ENCODE measurements around the gene CCNDBP1. TPM values are rescaled to one million over a fixed set of nuclear protein-coding genes. Genes with fewer than 3 reads are reported as not detected.
A peak's percentile ranks its signal among the peaks of the same experiment; 100 is the strongest.

CCNDBP1 gene
- total and polyA plus RNA-seq, 2 experiments from 2014 or later = 23.9 to 33.5 TPM

GRCh38 chr15:43212951-43213350 is 27.7 kb downstream of the CCNDBP1 start:
- ATAC-seq = no peak
- Histone ChIP-seq H3K4me2 (no peak overlapping the region), H3K4me1 (ENCODE audit: insufficient read depth) (no peaks in the 10 kb centered on the region), H3K27ac (ENCODE audit: low read depth) (no peak overlapping the region), H2AFZ (no peak overlapping the region), H3K36me3 (ENCODE audit: insufficient read depth) (no peaks in the 10 kb centered on the region), H4K20me1 (replicated peaks; ENCODE audit: insufficient read depth) (no peaks in the 10 kb centered on the region), H3K4me3 (no peak overlapping the region), H3K27me3 (ENCODE audit: insufficient read depth) (no peaks in the 10 kb centered on the region), H3K79me2 (replicated peaks; ENCODE audit: insufficient read depth) (no peaks in the 10 kb centered on the region), H3K9me2 (ENCODE audit: insufficient read depth) (no peaks in the 10 kb centered on the region), H3F3A (replicated peaks; ENCODE audit: low read depth) (no peaks in the 10 kb centered on the region)
- H3K36me3 Mint-ChIP-seq (ENCODE audit: low read depth) = no peaks in the 10 kb centered on the region
- H3K9me3 Mint-ChIP-seq = no peaks in the 10 kb centered on the region
- TF ChIP-seq ZNF331 (CRISPR knock-in tag; IDR thresholded peaks at IDR 0.05; ENCODE audit: low read depth) (no peak), POLR2AphosphoS5 (IDR thresholded peaks at IDR 0.05; ENCODE audit: low read depth) (no peak)
- H3K4me3 Mint-ChIP-seq = no peak overlapping the region
- H3K27ac Mint-ChIP-seq = no peak overlapping the region
- H3K27me3 Mint-ChIP-seq (ENCODE audit: insufficient read depth, low read depth, poor library complexity) = peaks cover 8% of the 10 kb centered on the region
- DNase-seq (ENCODE audit: low spot score) = no peak
- H3K4me1 Mint-ChIP-seq = peaks cover 12% of the 10 kb centered on the region; the same call in 2 of the 3 replicates

GRCh38 chr15:43213466-43213865 is 28.3 kb downstream of the CCNDBP1 start:
- Histone ChIP-seq H4K20me1 (replicated peaks; ENCODE audit: insufficient read depth) (no peaks in the 10 kb centered on the region), H3K79me2 (replicated peaks; ENCODE audit: insufficient read depth) (no peaks in the 10 kb centered on the region), H2AFZ (peak overlapping the region; percentile 96; the same call in 1 of the 2 replicates), H3K4me1 (ENCODE audit: insufficient read depth) (no peaks in the 10 kb centered on the region), H3K4me2 (no peak overlapping the region), H3K27me3 (ENCODE audit: insufficient read depth) (no peaks in the 10 kb centered on the region), H3K27ac (ENCODE audit: low read depth) (no peak overlapping the region), H3F3A (replicated peaks; ENCODE audit: low read depth) (no peaks in the 10 kb centered on the region), H3K9me2 (ENCODE audit: insufficient read depth) (no peaks in the 10 kb centered on the region), H3K4me3 (no peak overlapping the region), H3K36me3 (ENCODE audit: insufficient read depth) (no peaks in the 10 kb centered on the region)
- ATAC-seq (no peak), DNase-seq (ENCODE audit: low spot score) (no peak)
- Mint-ChIP-seq H3K27me3 (ENCODE audit: insufficient read depth, low read depth, poor library complexity) (peaks cover 10% of the 10 kb centered on the region), H3K27ac (no peak overlapping the region), H3K4me3 (no peak overlapping the region), H3K36me3 (ENCODE audit: low read depth) (no peaks in the 10 kb centered on the region), H3K4me1 (peaks cover 12% of the 10 kb centered on the region; the same call in 2 of the 3 replicates), H3K9me3 (no peaks in the 10 kb centered on the region)
- TF ChIP-seq ZNF114 (CRISPR knock-in tag; IDR thresholded peaks at IDR 0.05) (no peak), STAT1 (IDR thresholded peaks at IDR 0.05; ENCODE audit: unreplicated experiment) (no peak), CTCF (conservative IDR thresholded peaks at IDR 0.05; ENCODE audit: low read depth in 2 of 2) (no peak), EZH2 (IDR thresholded peaks at IDR 0.05; ENCODE audit: low read depth, unreplicated experiment) (no peak), POLR2AphosphoS5 (IDR thresholded peaks at IDR 0.05; ENCODE audit: low read depth) (no peak), ZNF331 (CRISPR knock-in tag; IDR thresholded peaks at IDR 0.05; ENCODE audit: low read depth) (no peak)

GRCh38 chr15:43214169-43214568 is 29.0 kb downstream of the CCNDBP1 start:
- Mint-ChIP-seq H3K27me3 (ENCODE audit: insufficient read depth, low read depth, poor library complexity) (peaks cover 6% of the 10 kb centered on the region), H3K9me3 (no peaks in the 10 kb centered on the region), H3K27ac (no peak overlapping the region; the same call in 1 of the 2 replicates), H3K4me3 (no peak overlapping the region), H3K4me1 (peaks cover 13% of the 10 kb centered on the region), H3K36me3 (ENCODE audit: low read depth) (no peaks in the 10 kb centered on the region)
- Histone ChIP-seq H4K20me1 (replicated peaks; ENCODE audit: insufficient read depth) (no peaks in the 10 kb centered on the region), H3F3A (replicated peaks; ENCODE audit: low read depth) (no peaks in the 10 kb centered on the region), H3K9me2 (ENCODE audit: insufficient read depth) (no peaks in the 10 kb centered on the region), H3K27me3 (ENCODE audit: insufficient read depth) (no peaks in the 10 kb centered on the region), H3K4me3 (no peak overlapping the region), H3K4me1 (ENCODE audit: insufficient read depth) (no peaks in the 10 kb centered on the region), H2AFZ (peak overlapping the region; percentile 96; the same call in 1 of the 2 replicates), H3K36me3 (ENCODE audit: insufficient read depth) (no peaks in the 10 kb centered on the region), H3K27ac (ENCODE audit: low read depth) (no peak overlapping the region), H3K4me2 (no peak overlapping the region), H3K79me2 (replicated peaks; ENCODE audit: insufficient read depth) (no peaks in the 10 kb centered on the region)
- ATAC-seq = peak; percentile 25; the same call in 2 of the 3 replicates
- no peak for TF ChIP-seq ZNF331 (CRISPR knock-in tag; IDR thresholded peaks at IDR 0.05; ENCODE audit: low read depth)
- no peak for TF ChIP-seq CREB1 (CRISPR knock-in tag; IDR thresholded peaks at IDR 0.05; ENCODE audit: low read depth)
- TF ChIP-seq CTCF (conservative IDR thresholded peaks at IDR 0.05; ENCODE audit: low read depth in 2 of 2) = no peak
- no peak for TF ChIP-seq POLR2AphosphoS5 (IDR thresholded peaks at IDR 0.05; ENCODE audit: low read depth)
- no peak for DNase-seq (ENCODE audit: low spot score)
